ENCODE data around the gene CNBP.

GRCh38 chr3:129197321-129197720 is 13.6 kb upstream of the CNBP start:
- no peak for TF ChIP-seq POLR2A (IDR thresholded peaks at IDR 0.05; ENCODE audit: low read depth, low read length)
- TF ChIP-seq TAF1 (IDR thresholded peaks at IDR 0.05; ENCODE audit: borderline replicate concordance, low read depth, low read length): no peak
- TF ChIP-seq POLR2AphosphoS5 (IDR thresholded peaks at IDR 0.05; ENCODE audit: low read depth, low read length): no peak
